ENCODE results near the gene ICAM4. TPM values are rescaled to one million over a fixed set of nuclear protein-coding genes. Genes with fewer than 3 reads are reported as not detected.

Gene ICAM4
- total and polyA plus RNA-seq, 2 of the 13 experiments (the other 11 are each of a cell fraction or from before 2014, with no cell fraction given): 2.9 to 4.0 TPM

DNA sequence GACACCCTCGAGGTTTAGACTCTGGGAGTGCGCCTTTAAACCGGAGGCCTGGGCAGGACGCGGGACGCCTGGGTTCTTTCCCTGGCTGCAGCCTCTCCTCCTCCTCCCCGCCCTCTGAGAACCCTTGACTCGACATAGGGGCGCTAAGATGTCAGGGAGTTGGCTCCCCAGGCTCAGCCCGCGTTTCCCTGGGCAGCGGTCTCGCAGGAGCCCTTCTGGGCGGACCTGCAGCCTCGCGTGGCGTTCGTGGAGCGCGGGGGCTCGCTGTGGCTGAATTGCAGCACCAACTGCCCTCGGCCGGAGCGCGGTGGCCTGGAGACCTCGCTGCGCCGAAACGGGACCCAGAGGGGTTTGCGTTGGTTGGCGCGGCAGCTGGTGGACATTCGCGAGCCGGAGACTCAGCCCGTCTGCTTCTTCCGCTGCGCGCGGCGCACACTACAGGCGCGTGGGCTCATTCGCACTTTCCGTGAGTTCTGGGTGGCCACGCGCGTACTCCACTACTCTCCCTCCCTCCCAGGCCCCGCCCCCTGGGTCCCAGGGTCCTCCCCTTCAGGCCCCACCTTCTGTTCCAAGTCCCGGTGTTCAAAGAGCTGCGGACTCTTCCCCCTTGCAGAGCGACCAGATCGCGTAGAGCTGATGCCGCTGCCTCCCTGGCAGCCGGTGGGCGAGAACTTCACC, 4.3 kb downstream of the ICAM4 start (continued):
- TF ChIP-seq ZNF569 (CRISPR knock-in tag; IDR thresholded peaks at IDR 0.05; ENCODE audit: borderline replicate concordance): no peak
- peak; percentile 39; the same call in 1 of the 2 replicates for TF ChIP-seq TAF1 (CRISPR knock-in tag; IDR thresholded peaks at IDR 0.05)
- TF ChIP-seq NFKB2 (CRISPR knock-in tag; IDR thresholded peaks at IDR 0.05; ENCODE audit: borderline replicate concordance): 0 out of 2 replicates have a peak, but pooled peaks have one; percentile 45
- TF ChIP-seq, protein P1, sequence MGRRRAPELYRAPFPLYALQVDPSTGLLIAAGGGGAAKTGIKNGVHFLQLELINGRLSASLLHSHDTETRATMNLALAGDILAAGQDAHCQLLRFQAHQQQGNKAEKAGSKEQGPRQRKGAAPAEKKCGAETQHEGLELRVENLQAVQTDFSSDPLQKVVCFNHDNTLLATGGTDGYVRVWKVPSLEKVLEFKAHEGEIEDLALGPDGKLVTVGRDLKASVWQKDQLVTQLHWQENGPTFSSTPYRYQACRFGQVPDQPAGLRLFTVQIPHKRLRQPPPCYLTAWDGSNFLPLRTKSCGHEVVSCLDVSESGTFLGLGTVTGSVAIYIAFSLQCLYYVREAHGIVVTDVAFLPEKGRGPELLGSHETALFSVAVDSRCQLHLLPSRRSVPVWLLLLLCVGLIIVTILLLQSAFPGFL (CRISPR knock-in tag; IDR thresholded peaks at IDR 0.05): no peak
- TF ChIP-seq ZNF251 (CRISPR knock-in tag; IDR thresholded peaks at IDR 0.05): no peak
- TF ChIP-seq PAX8 (CRISPR knock-in tag; IDR thresholded peaks at IDR 0.05; ENCODE audit: borderline replicate concordance): no peak
- TF ChIP-seq RARA (CRISPR knock-in tag; IDR thresholded peaks at IDR 0.05): no peak
- TF ChIP-seq RFXAP (CRISPR knock-in tag; IDR thresholded peaks at IDR 0.05; ENCODE audit: borderline replicate concordance): no peak
- no peak for TF ChIP-seq ZSCAN22 (CRISPR knock-in tag; IDR thresholded peaks at IDR 0.05)
- no peak for TF ChIP-seq MAZ (IDR thresholded peaks at IDR 0.05; ENCODE audit: borderline replicate concordance, low read depth, low read length)
- peak; percentile 53; the same call in 1 of the 2 replicates for TF ChIP-seq MAZ (CRISPR knock-in tag; IDR thresholded peaks at IDR 0.05; ENCODE audit: low read depth)
- no peak for TF ChIP-seq RFX1 (IDR thresholded peaks at IDR 0.05)
- no peak for TF ChIP-seq JARID2 (CRISPR knock-in tag; IDR thresholded peaks at IDR 0.05; ENCODE audit: insufficient replicate concordance)
- no peak for TF ChIP-seq RARG (CRISPR knock-in tag; IDR thresholded peaks at IDR 0.05; ENCODE audit: low read depth)
- no peak for TF ChIP-seq ETV5 (CRISPR knock-in tag; IDR thresholded peaks at IDR 0.05; ENCODE audit: borderline replicate concordance)
- TF ChIP-seq ZSCAN21 (CRISPR knock-in tag; IDR thresholded peaks at IDR 0.05; ENCODE audit: borderline replicate concordance): no peak
- TF ChIP-seq TCF12 (IDR thresholded peaks at IDR 0.05): no peak
- TF ChIP-seq TCF12 (CRISPR knock-in tag; IDR thresholded peaks at IDR 0.05): no peak
- TF ChIP-seq RBAK (CRISPR knock-in tag; IDR thresholded peaks at IDR 0.05): no peak
- TF ChIP-seq SNAI1 (CRISPR knock-in tag; IDR thresholded peaks at IDR 0.05; ENCODE audit: borderline replicate concordance): 0 out of 2 replicates have a peak, but pooled peaks have one; percentile 41
- TF ChIP-seq, protein P2, sequence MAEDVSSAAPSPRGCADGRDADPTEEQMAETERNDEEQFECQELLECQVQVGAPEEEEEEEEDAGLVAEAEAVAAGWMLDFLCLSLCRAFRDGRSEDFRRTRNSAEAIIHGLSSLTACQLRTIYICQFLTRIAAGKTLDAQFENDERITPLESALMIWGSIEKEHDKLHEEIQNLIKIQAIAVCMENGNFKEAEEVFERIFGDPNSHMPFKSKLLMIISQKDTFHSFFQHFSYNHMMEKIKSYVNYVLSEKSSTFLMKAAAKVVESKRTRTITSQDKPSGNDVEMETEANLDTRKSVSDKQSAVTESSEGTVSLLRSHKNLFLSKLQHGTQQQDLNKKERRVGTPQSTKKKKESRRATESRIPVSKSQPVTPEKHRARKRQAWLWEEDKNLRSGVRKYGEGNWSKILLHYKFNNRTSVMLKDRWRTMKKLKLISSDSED (CRISPR knock-in tag; IDR thresholded peaks at IDR 0.05): no peak
- no peak for TF ChIP-seq HOXA5 (CRISPR knock-in tag; IDR thresholded peaks at IDR 0.05)
- TF ChIP-seq, protein P3, sequence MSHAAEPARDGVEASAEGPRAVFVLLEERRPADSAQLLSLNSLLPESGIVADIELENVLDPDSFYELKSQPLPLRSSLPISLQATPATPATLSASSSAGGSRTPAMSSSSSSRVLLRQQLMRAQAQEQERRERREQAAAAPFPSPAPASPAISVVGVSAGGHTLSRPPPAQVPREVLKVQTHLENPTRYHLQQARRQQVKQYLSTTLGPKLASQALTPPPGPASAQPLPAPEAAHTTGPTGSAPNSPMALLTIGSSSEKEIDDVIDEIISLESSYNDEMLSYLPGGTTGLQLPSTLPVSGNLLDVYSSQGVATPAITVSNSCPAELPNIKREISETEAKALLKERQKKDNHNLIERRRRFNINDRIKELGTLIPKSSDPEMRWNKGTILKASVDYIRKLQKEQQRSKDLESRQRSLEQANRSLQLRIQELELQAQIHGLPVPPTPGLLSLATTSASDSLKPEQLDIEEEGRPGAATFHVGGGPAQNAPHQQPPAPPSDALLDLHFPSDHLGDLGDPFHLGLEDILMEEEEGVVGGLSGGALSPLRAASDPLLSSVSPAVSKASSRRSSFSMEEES (CRISPR knock-in tag; IDR thresholded peaks at IDR 0.05): no peak
- no peak for TF ChIP-seq MEIS1 (CRISPR knock-in tag; IDR thresholded peaks at IDR 0.05; ENCODE audit: borderline replicate concordance)
- TF ChIP-seq, protein P4, sequence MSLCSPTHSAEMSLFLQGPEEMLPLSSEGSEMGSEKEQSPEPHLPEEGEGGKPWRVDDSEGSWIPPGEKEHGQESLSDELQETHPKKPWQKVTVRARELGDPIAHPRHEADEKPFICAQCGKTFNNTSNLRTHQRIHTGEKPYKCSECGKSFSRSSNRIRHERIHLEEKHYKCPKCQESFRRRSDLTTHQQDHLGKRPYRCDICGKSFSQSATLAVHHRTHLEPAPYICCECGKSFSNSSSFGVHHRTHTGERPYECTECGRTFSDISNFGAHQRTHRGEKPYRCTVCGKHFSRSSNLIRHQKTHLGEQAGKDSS (CRISPR knock-in tag; IDR thresholded peaks at IDR 0.05; ENCODE audit: borderline replicate concordance, low read depth): no peak
- TF ChIP-seq RXRA (CRISPR knock-in tag; IDR thresholded peaks at IDR 0.05): no peak; the same call in 1 of the 2 replicates
